Tibial artery (tissue), 4 donors: Measurements from ENCODE around the gene ABTB2.

Experiments
- DNase-seq, 2 donors: peaks; one replicate each; pipeline ENCODE4 v3.0.0-alpha.2; 2019
- H3K27ac ChIP-seq, 2 donors: fragments of 200-600 bp; sonication (generic) in 1 of 2; 1 replicate in 1 of 2; 2 replicates in 1 of 2; pipeline ENCODE4 v1.5.1; 2018 to 2019; ENCODE audit warnings: mild to moderate bottlenecking in 1 of 2
- H3K27me3 ChIP-seq, 2 donors: fragments of 200-600 bp; sonication (generic) in 1 of 2; one replicate each; pipeline versions ENCODE4 v1.5.1 to v1.6.0; 2016 to 2019
- H3K36me3 ChIP-seq, 3 donors: fragments of 200-600 bp; sonication (generic) in 2 of 3; one replicate each; pipeline ENCODE4 v1.5.1; 2016 to 2019; ENCODE audit warnings: mild to moderate bottlenecking in 2 of 3
- H3K4me1 ChIP-seq, 4 donors: fragments of 200-600 bp; sonication (generic) in 2 of 4; 1 replicate in 3 of 4; 2 replicates in 1 of 4; pipeline ENCODE4 v1.5.1; 2016 to 2019
- H3K4me3 ChIP-seq, 2 donors: fragments of 200-600 bp; sonication (generic) in 1 of 2; 1 replicate in 1 of 2; 2 replicates in 1 of 2; pipeline ENCODE4 v1.5.1; 2018 to 2019; ENCODE audit warnings: mild to moderate bottlenecking in 2 of 2
- H3K9me3 ChIP-seq, 3 donors: fragments of 200-600 bp; sonication (generic) in 1 of 3; one replicate each; pipeline ENCODE4 v1.5.1; 2016 to 2019
- CTCF ChIP-seq, 2 experiments: fragments of 200-600 bp in 1 of 2; fragments of 450-650 bp in 1 of 2; IDR thresholded peaks; one replicate each; pipeline ENCODE4 v1.5.1; 2017 to 2019; ENCODE audit warnings: antibody characterized with exemption in 2 of 2, mild to moderate bottlenecking in 1 of 2, moderate library complexity in 1 of 2
- intact Hi-C: fragments of 100-400 bp; cut with DNase I; formaldehyde crosslinking; loops from one replicate; pipeline ENCODE4 v1.15.0; 2023; ENCODE audit warnings: low total_unique reads

The ABTB2 gene

DNA sequence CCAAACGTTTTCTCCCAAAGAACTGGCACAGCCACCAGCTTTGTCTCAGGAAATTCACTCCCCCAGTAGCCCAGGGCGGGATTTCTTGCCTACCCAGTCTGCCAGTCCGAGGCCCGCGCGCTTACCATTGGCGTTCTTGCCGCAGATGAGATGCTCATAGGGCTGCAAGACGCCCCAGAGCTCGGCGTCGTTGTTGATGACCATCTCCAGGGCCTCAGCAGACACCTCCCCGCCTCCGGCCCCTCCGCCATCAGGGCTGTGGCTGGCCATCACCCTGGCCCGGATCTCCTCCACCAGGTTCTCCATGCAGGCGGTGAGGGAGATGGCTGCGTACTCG lies 1.3 kb downstream of the ABTB2 start:
- no peak for TF ChIP-seq CTCF (IDR thresholded peaks at IDR 0.05)
- intact Hi-C loops: loop anchor here (5.0 to 10.0 kb wide), 2 partner anchors 89 to 302 kb away; partner anchors contain the start of gene CAPRIN1
- peak in 1 of 2 donors; percentile 63 for DNase-seq
- Histone ChIP-seq H3K36me3 (no peaks in the 10 kb centered on the region), H3K9me3 (no peaks in the 10 kb centered on the region), H3K27me3 (no peaks in the 10 kb centered on the region), H3K27ac (peak overlapping the region; percentile 84 to 89), H3K4me1 (peaks cover 0 to 37% (median 25%) of the 10 kb centered on the region in 4 donors), H3K4me3 (peak overlapping the region; percentile 68 to 85)

GRCh38 chr11:34356130-34356529 lies 1.7 kb downstream of the ABTB2 start:
- TF ChIP-seq CTCF (IDR thresholded peaks at IDR 0.05): no peak
- peaks cover 0 to 37% (median 25%) of the 10 kb centered on the region in 4 donors for H3K4me1 ChIP-seq
- H3K36me3 ChIP-seq: no peaks in the 10 kb centered on the region
- DNase-seq: no peak
- no peaks in the 10 kb centered on the region for H3K27me3 ChIP-seq
- peak overlapping the region; percentile 84 to 89 for H3K27ac ChIP-seq
- H3K9me3 ChIP-seq: no peaks in the 10 kb centered on the region
- peak overlapping the region; percentile 68 to 85 for H3K4me3 ChIP-seq
- intact Hi-C loops: loop anchor here (5.0 to 10.0 kb wide), 2 partner anchors 89 to 301 kb away; partner anchors contain the start of gene CAPRIN1

DNA sequence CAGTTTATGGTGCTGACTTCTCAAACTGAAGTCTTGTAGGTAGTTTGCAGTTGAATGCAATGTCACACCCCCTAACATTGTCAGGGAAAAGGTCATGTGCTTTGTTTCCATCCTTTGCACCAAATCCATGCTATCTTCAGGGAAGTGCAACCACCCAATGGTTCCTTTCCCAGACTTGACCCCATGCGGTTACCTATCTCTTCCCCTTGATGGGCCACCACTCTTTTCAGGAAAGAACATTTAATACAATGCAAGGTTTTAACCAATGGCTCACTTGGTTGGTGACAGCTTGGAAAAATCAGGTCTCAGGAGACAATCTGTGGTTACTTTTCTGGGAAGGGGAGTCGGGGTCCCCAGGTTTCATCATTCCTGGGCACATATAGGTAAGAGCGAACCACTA lies 2.1 kb downstream of the ABTB2 start:
- H3K27me3 ChIP-seq: no peaks in the 10 kb centered on the region

GRCh38 chr11:34354782-34355181 lies 3.0 kb downstream of the ABTB2 start:
- no peak for TF ChIP-seq CTCF (IDR thresholded peaks at IDR 0.05)
- Histone ChIP-seq H3K4me1 (peaks cover 0 to 43% (median 26%) of the 10 kb centered on the region in 4 donors), H3K36me3 (no peaks in the 10 kb centered on the region), H3K27me3 (no peaks in the 10 kb centered on the region), H3K27ac (no peak overlapping the region), H3K9me3 (no peaks in the 10 kb centered on the region), H3K4me3 (no peak overlapping the region)
- DNase-seq: no peak
- intact Hi-C loops: loop anchor here (5.0 to 10.0 kb wide), 2 partner anchors 87 to 300 kb away; partner anchors contain the start of gene CAPRIN1

More for the DNA sequence above, 2.1 kb downstream of the ABTB2 start:
- Histone ChIP-seq H3K9me3 (no peaks in the 10 kb centered on the region), H3K4me3 (peak overlapping the region; percentile 68 to 85), H3K36me3 (no peaks in the 10 kb centered on the region), H3K27ac (peak overlapping the region; percentile 84 to 89), H3K4me1 (peaks cover 0 to 37% (median 25%) of the 10 kb centered on the region in 4 donors)
- no peak for TF ChIP-seq CTCF (IDR thresholded peaks at IDR 0.05)
- intact Hi-C loops: loop anchor here (5.0 to 10.0 kb wide), 2 partner anchors 88 to 301 kb away; partner anchors contain the start of gene CAPRIN1
- no peak for DNase-seq

GRCh38 chr11:34353881-34354280 lies 3.9 kb downstream of the ABTB2 start:
- DNase-seq: no peak
- Histone ChIP-seq H3K4me1 (peaks cover 0 to 52% (median 29%) of the 10 kb centered on the region in 4 donors), H3K36me3 (no peaks in the 10 kb centered on the region), H3K27me3 (no peaks in the 10 kb centered on the region), H3K9me3 (no peaks in the 10 kb centered on the region), H3K27ac (no peak overlapping the region), H3K4me3 (no peak overlapping the region)
- TF ChIP-seq CTCF (IDR thresholded peaks at IDR 0.05): no peak
- intact Hi-C loops: loop anchor here (10.0 kb wide), 1 partner anchor 299 kb away; the partner anchor contains the start of gene CAPRIN1
